ENCODE measurements around the gene IGF2BP3. TPM values are rescaled to one million over a fixed set of nuclear protein-coding genes. Genes with fewer than 3 reads are reported as not detected.

The IGF2BP3 gene
- total RNA-seq, 1 experiment from 2014 or later = 11.7 TPM

GRCh38 chr7:23385140-23385539, 85.2 kb downstream of the IGF2BP3 start:
- H2AFZ ChIP-seq (ENCODE audit: low read length) = no peak overlapping the region
- H3K9me3 ChIP-seq (ENCODE audit: low read length) = no peaks in the 10 kb centered on the region
- no peaks in the 10 kb centered on the region for H3K27me3 ChIP-seq (ENCODE audit: low read length)
- peaks cover 13% of the 10 kb centered on the region for H3K4me1 ChIP-seq (ENCODE audit: insufficient read depth, low read length)
- no peaks in the 10 kb centered on the region for H3K36me3 ChIP-seq (ENCODE audit: low read depth, low read length)
- POLR2A ChIA-PET (ENCODE audit: unreplicated experiment) = no interaction called here
- no peaks in the 10 kb centered on the region for H3K9me2 ChIP-seq (replicated peaks; ENCODE audit: low read length)
- H3K4me3 ChIP-seq (ENCODE audit: low read length) = no peak overlapping the region
- H3K4me2 ChIP-seq (ENCODE audit: low read length) = no peak overlapping the region
- intact Hi-C loops (cut with micrococcal nuclease) = no loop called here
- no peak overlapping the region for H3K27ac ChIP-seq (ENCODE audit: low read length)
- CTCF ChIA-PET = no interaction called here
- H3F3A ChIP-seq (ENCODE audit: low read length, unreplicated experiment) = no peaks in the 10 kb centered on the region
- TF ChIP-seq CTCF (conservative IDR thresholded peaks at IDR 0.05; ENCODE audit: low read depth, low read length) = no peak
- no peak for TF ChIP-seq EZH2 (IDR thresholded peaks at IDR 0.05; ENCODE audit: low read length, unreplicated experiment)
- TF ChIP-seq EZH2phosphoT487 (IDR thresholded peaks at IDR 0.05; ENCODE audit: borderline replicate concordance, low read length) = no peak
- no peak overlapping the region for H3K9ac ChIP-seq (ENCODE audit: low read length)
- H4K20me1 ChIP-seq (ENCODE audit: low read length) = no peaks in the 10 kb centered on the region
- ATAC-seq (no peak), DNase-seq (no peak)
- H3K79me2 ChIP-seq (ENCODE audit: low read length) = no peaks in the 10 kb centered on the region
- BruUV-seq (replicated peaks) = no TSS peak

GRCh38 chr7:23383225-23383624, 87.1 kb downstream of the IGF2BP3 start:
- no peak overlapping the region for H3K9ac ChIP-seq (ENCODE audit: low read length)
- no peaks in the 10 kb centered on the region for H3K27me3 ChIP-seq (ENCODE audit: low read length)
- H3K9me2 ChIP-seq (replicated peaks; ENCODE audit: low read length) = no peaks in the 10 kb centered on the region
- H2AFZ ChIP-seq (ENCODE audit: low read length) = no peak overlapping the region
- CTCF ChIA-PET = no interaction called here
- no peaks in the 10 kb centered on the region for H3K79me2 ChIP-seq (ENCODE audit: low read length)
- H3K27ac ChIP-seq (ENCODE audit: low read length) = no peak overlapping the region
- ATAC-seq = peak; percentile 85
- no peaks in the 10 kb centered on the region for H3K36me3 ChIP-seq (ENCODE audit: low read depth, low read length)
- intact Hi-C loops (cut with micrococcal nuclease) = no loop called here
- no peaks in the 10 kb centered on the region for H4K20me1 ChIP-seq (ENCODE audit: low read length)
- POLR2A ChIA-PET (ENCODE audit: unreplicated experiment) = no interaction called here
- TF ChIP-seq EZH2phosphoT487 (IDR thresholded peaks at IDR 0.05; ENCODE audit: borderline replicate concordance, low read length) (no peak), EZH2 (IDR thresholded peaks at IDR 0.05; ENCODE audit: low read length, unreplicated experiment) (no peak), CTCF (conservative IDR thresholded peaks at IDR 0.05; ENCODE audit: low read depth, low read length) (no peak)
- H3K4me1 ChIP-seq (ENCODE audit: insufficient read depth, low read length) = peaks cover 13% of the 10 kb centered on the region
- no peak overlapping the region for H3K4me2 ChIP-seq (ENCODE audit: low read length)
- peak; percentile 55 for DNase-seq
- BruUV-seq (replicated peaks) = no TSS peak
- no peak overlapping the region for H3K4me3 ChIP-seq (ENCODE audit: low read length)
- no peaks in the 10 kb centered on the region for H3K9me3 ChIP-seq (ENCODE audit: low read length)
- H3F3A ChIP-seq (ENCODE audit: low read length, unreplicated experiment) = no peaks in the 10 kb centered on the region

- no peaks in the 10 kb centered on the region for H3F3A ChIP-seq (ENCODE audit: low read length, unreplicated experiment)
- CTCF ChIA-PET = no interaction called here
- no peak for ATAC-seq
These were observed 89.3 kb downstream of the IGF2BP3 start for GRCh38 chr7:23380961-23381360.

More at GRCh38 chr7:23380961-23381360, 89.3 kb downstream of the IGF2BP3 start:
- no peak overlapping the region for H3K4me2 ChIP-seq (ENCODE audit: low read length)
- H3K27ac ChIP-seq (ENCODE audit: low read length) = no peak overlapping the region
- H3K79me2 ChIP-seq (ENCODE audit: low read length) = no peaks in the 10 kb centered on the region
- no peak overlapping the region for H3K4me3 ChIP-seq (ENCODE audit: low read length)
- H3K36me3 ChIP-seq (ENCODE audit: low read depth, low read length) = no peaks in the 10 kb centered on the region
- no peaks in the 10 kb centered on the region for H3K27me3 ChIP-seq (ENCODE audit: low read length)
- DNase-seq = no peak
- intact Hi-C loops (cut with micrococcal nuclease) = no loop called here
- peaks cover 25% of the 10 kb centered on the region for H3K4me1 ChIP-seq (ENCODE audit: insufficient read depth, low read length)
- TF ChIP-seq EZH2 (IDR thresholded peaks at IDR 0.05; ENCODE audit: low read length, unreplicated experiment) (no peak), EZH2phosphoT487 (IDR thresholded peaks at IDR 0.05; ENCODE audit: borderline replicate concordance, low read length) (no peak), CTCF (conservative IDR thresholded peaks at IDR 0.05; ENCODE audit: low read depth, low read length) (no peak)
- H4K20me1 ChIP-seq (ENCODE audit: low read length) = no peaks in the 10 kb centered on the region
- no TSS peak for BruUV-seq (replicated peaks)
- H3K9me3 ChIP-seq (ENCODE audit: low read length) = no peaks in the 10 kb centered on the region
- H3K9ac ChIP-seq (ENCODE audit: low read length) = no peak overlapping the region
- no peaks in the 10 kb centered on the region for H3K9me2 ChIP-seq (replicated peaks; ENCODE audit: low read length)
- H2AFZ ChIP-seq (ENCODE audit: low read length) = no peak overlapping the region
- POLR2A ChIA-PET (ENCODE audit: unreplicated experiment) = no interaction called here
